HG03354 (cell line): ENCODE measurements around the gene HS2ST1.

ENCODE experiments used
- ATAC-seq: cut with Tn5 transposase; IDR thresholded peaks from one replicate; pipeline ENCODE4 v1.9.1; 2021; ENCODE audit warnings: mild to moderate bottlenecking; ENCODE audit not compliant: unreplicated experiment, poor library complexity, severe bottlenecking

The HS2ST1 gene

DNA sequence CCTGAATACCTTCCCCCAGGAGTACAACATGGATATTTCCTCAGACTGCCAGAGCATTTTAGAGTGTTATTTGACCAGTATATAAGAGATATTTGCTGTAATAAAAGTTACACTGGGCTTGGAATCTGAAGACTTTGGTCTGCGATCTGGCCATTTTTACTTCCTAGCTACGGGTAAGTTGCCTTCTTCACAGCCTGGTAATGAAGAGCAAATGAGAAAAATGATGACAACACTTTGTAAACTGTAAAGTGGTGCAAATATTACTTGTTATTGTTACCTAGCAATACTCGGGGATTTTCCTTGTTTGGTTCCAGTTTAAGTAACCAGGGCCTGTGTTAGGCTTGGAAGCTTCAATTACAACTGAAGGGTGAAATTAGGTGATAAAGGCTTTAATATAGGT lies 233.4 kb downstream of the HS2ST1 start:
- no peak for ATAC-seq

DNA sequence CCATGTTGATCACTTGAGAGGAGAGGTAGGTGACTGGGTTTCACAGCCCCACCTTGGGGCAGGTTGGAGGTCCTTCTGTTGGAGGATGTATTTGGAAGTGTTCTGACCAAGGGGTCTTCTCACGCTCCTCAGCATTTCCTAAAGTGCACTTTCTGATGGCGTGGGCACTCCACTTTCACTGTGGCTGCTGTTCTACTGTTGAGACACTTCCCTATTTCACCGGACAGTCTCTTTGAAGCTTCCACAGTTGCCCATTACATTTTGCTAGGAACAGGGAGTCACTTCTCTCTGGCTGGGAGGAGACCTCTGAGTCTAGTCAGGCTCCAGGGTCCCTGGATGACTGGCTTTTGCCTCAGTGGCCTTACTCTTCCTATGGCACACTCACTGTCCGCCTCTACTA lies 234.2 kb downstream of the HS2ST1 start:
- ATAC-seq: no peak

DNA sequence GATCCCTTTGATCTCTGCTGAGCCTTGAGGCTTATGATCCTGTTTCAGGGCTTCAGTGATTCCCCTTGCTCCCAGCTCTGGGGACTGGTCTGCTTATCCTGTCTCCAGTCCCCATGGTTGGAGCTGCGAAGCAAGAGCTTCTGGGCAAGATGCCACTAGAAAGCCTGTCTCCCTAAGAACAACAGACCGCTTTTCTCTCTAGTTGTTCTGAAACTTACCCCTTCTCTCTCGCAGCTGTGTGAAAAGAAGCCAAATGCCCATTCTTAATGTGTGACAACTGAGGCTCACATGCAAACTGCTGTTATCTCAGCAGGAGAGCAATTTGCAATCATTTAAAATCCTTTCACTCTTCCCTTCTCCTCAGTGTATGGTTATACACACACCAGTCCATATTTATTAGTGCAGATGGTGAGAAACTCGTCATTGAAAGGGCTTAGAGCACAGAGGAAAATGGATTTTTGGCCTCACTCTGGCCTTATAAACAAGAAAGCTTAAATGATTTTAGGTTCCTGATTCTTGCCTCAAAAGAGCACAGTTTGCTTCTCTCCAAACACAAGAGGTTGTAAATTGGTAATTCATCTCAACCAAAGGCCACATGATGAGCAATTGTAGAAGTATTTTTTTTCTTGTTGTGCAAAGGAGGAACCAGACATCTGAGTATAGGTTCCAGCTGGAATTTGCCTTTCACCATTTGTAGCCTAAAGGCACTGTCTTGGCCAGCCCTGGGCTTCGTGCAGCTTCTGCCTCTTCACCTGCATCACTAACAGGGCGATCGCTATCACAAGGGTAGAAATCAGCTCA lies 235.0 kb downstream of the HS2ST1 start:
- no peak for ATAC-seq

DNA sequence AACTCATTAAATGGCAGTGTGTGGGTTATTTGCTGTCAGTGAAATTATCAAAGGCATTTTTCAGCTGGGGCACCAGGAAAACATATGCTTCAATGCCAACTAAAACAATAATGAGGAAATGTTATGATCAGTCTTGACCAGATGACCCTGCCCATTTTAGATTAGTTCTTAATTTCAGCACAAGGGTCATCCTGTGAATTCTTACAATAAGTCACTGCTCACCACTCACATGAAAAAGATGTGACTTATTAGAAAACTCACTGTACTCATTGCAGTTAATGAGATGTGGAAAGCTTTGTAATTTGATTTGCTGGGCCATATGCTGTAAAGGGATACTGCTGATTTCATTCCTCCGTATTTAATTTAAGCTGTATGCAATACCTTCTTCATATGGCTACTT lies 235.7 kb downstream of the HS2ST1 start:
- no peak for ATAC-seq

DNA sequence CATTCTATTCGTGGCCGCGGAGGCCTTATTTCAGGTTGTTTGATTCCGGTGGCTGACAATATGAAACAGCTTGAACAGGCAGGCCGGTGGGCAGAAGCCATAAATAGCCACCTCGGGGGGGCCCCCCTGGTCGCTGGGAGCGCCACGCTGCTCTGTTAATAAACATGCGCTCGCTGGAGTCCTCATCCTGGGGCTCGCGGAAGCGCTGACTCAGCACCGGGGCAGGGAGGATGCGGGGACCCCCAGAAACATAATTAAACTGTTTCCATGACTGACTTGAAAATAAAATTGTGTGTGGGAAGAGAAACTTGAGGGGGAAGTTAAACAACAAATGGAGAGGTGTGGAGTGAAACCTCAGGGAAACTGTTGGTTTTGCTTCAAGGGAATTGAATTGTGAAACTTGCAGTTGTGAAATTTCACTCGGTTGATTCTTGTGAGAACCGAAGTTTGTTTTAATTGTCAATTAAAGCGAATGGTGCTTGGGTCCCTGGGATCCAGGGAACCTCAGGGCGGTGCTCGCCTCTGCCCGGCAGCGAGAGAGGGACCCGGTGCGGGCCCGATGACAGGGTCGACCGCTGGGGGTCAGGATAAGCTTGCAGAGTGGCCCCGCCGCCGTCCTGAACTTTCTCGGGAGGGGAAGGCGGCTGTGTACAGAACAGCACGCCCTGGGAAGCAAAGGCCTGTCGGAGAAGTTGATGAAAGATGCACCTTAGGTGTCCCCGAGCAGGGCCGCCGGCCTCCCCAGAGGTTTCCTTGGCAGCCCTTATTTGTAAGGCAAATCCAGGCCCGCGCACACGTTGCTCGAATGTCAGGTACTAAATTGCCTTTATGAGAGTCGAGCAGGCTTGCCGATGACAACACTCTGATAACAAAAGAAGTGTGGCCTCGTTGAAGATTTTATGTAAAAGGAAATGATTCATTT lies 237.3 kb downstream of the HS2ST1 start:
- peak; percentile 84 for ATAC-seq

DNA sequence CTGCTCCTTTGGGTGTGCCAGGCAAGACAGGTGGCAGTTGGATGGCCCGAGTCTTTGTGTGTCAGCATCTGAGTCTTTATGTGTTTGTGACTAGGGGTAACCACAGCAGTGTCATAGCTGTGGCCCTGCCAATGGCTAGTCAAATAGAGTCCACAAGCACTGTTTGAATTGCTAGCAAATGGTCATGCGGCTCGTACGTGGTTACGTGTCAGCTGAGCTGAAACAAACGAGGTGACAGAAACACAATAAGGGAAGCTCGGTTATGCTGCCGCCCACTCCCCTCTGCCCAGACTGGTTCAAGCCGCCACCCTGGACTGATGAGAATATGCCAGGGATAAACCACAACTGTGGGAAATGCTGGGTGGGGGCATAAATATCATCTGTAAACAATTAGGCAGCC lies 239.9 kb downstream of the HS2ST1 start:
- ATAC-seq: no peak

DNA sequence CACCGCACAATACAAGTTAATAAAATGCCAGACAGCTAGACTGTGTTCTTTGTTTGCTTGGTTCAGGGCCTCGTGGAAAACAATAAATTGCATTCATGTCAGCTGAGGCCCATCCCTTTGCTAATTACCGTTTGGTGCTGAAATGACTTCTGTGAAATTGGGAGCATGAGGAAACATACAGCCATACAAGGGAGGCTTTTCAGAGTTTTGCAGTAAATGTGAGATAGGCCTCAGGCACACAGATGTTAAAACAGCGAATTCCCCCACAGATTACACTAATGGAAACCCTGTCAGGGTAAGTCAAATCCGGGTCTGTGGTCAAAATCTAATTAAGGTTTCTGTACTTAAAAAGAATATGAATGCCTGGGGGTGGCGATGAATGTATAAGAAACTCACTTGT lies 240.7 kb downstream of the HS2ST1 start:
- no peak for ATAC-seq

- ATAC-seq: no peak
Measured at GRCh38 chr1:87155648-87156047, 241.2 kb downstream of the HS2ST1 start.

- no peak for ATAC-seq
Measured at GRCh38 chr1:87156124-87156523, 241.7 kb downstream of the HS2ST1 start.

DNA sequence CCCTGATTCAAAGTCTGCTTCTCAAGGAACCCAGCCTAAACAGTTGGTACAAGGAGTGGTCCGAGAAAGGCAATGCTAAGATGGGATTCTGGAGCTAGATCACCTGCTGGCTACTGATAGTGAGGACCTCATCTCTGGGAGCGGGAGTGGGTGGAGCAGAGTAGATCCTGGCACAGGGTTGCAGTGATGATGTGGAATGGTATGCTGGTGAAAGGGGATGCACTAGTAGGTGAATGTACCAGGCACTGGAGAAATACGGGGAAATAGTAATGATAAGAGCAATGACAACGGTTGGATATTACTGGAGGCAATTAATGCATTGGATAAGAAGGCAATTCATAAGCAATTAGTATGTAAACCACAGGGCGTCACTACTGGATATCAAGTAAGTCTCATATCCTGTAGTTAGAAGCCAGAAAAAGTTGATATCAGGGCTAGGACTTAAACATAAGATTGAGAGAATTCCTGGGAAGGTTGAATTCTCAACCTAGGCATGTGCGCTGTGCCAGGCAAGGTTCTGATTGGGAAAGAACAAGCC lies 245.0 kb downstream of the HS2ST1 start:
- ATAC-seq: no peak
